HG03575 (cell line): ENCODE measurements around the gene TNIK.

Source experiments
- ATAC-seq: cut with Tn5 transposase; IDR thresholded peaks from one replicate; pipeline ENCODE4 v1.9.1; 2021; ENCODE audit not compliant: unreplicated experiment, insufficient number of reproducible peaks, low FRiP score; ENCODE audit errors: extremely low read depth

The TNIK gene

GRCh38 chr3:171283183-171283847 lies 176.9 kb downstream of the TNIK start:
- no peak for ATAC-seq

- ATAC-seq = no peak
Measured at GRCh38 chr3:171282041-171282440, 178.2 kb downstream of the TNIK start.

- ATAC-seq = no peak
Measured at GRCh38 chr3:171281256-171281992, 178.8 kb downstream of the TNIK start.

DNA sequence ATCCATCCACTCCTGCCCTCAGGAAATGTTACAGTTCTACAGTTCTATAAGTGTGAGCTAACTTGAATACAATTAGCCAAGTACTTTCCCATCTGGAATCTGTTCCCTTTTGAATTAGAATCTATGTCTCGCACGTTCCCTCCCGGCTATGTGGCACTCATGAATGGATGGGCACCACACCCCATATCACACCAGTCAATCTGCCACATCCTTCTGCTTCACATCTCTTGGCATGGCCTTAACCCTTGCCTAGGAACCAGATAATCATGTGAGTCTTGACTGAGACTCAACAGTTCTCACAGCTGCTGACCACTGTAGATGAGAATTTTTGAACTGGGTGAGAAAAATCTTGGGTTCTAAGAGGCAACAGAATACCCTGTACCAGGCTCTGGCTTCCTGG lies 180.2 kb downstream of the TNIK start:
- no peak for ATAC-seq

DNA sequence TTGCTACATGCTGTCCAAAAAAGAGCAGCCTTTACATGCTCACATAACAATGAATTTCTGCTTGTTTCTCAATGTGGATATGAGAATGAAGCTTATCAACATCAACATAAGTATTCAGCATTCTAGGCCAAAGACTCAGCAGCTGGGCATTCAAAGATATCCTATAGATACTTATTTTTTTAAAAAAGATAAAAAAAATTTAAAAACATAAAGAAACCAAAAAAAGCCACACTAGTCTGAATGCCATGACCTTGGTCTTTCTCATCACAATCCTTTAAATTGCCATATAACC lies 182.0 kb downstream of the TNIK start:
- no peak for ATAC-seq

- no peak for ATAC-seq
Measured at GRCh38 chr3:171277456-171278298, 182.5 kb downstream of the TNIK start.

DNA sequence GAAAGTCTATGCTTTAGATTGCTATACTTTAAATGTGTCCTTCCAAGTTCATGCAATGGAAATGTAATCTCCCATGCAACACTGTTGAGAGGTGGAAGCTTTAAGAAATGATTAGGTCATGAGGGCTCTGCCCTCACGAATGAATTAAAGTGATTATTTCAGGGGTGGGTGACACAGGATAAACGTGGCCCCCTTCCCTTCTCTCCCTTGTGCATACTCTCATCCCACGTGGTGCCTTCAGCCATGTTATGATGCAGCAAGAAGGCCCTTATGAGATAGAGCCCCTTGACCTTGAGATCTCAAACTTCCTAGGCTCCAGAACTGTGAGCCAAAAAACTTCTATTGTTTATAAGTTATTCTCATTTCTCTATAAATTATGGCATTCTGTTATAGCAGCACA lies 183.3 kb downstream of the TNIK start:
- no peak for ATAC-seq

GRCh38 chr3:171274222-171274621 lies 186.0 kb downstream of the TNIK start:
- ATAC-seq = no peak

DNA sequence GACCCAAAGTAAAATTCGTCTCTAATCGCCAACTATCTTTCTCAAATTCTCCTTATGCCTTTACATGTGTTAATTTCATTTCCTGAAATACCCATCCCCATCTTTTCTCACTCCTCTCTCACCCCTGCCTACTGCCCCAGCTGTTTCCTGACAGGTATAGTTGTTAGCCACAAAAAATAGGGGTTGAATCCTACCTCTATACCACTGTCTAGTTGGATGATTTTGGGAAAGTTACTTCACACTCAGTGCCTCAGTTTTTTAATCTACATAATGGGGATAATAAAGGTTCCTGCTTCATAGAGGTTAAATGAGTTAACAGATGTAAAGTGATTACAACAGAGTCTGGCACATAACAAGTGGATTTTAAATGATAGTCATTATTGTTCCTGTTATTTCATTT lies 189.7 kb downstream of the TNIK start:
- ATAC-seq = no peak

- ATAC-seq = no peak
Measured at GRCh38 chr3:171269542-171269941, 190.7 kb downstream of the TNIK start.

DNA sequence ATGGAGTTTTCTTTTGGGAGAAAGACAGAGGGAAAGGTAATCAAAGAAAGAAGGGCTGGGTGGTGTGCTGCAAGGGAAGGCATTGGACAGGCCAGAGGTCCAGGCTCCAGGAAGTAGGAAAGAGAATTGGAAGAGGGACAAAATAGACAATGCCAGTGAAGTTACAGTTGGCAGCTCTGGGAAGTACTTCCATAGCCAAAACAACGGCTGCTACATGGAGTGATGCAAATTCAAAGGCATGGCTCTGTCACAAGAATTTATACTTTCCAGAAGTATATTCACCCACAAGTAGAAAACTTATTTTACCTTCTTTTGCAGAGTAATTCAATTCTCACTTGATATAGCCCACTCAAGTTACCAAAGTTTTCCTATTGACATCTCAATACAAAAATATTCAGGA lies 191.5 kb downstream of the TNIK start:
- ATAC-seq = no peak

GRCh38 chr3:171267104-171267503 lies 193.1 kb downstream of the TNIK start:
- no peak for ATAC-seq

DNA sequence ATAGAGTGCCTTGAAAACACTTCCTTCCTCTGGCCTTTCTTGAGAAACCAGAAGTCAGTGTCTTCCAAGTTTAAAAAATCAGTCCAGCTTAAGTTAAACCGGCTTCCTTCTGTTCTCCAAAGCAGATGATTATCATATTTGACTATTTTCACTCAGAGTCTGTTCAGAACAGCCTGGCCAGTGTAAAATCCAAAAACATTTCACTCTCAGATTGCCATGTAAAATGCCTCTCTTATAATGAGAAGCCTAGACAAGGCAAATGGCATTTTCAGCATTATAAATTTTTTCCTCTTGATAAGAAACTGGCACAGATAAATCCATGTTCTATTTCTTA lies 193.5 kb downstream of the TNIK start:
- ATAC-seq = no peak

- no peak for ATAC-seq
Measured at GRCh38 chr3:171266034-171266739, 194.0 kb downstream of the TNIK start.

GRCh38 chr3:171264758-171265157 lies 195.4 kb downstream of the TNIK start:
- no peak for ATAC-seq

DNA sequence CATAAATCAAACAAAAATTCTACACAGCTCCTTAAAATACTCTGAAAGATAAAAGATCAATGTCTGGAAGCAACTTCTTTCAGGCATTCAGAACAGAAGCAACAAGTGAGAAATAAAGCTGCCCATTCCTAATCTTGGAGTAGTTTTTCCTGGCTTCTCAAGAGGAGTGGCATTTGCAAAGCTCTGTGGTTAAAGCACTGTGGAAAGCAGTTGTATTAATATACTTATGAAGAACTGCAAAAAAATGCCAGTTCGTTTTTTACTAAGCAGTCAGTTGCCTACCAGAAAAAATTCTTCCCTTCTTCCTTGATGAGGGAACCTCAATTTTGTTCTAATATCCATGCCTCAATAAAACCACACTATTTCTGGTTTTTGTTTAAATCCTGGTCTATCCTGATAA lies 197.8 kb downstream of the TNIK start:
- ATAC-seq = no peak

DNA sequence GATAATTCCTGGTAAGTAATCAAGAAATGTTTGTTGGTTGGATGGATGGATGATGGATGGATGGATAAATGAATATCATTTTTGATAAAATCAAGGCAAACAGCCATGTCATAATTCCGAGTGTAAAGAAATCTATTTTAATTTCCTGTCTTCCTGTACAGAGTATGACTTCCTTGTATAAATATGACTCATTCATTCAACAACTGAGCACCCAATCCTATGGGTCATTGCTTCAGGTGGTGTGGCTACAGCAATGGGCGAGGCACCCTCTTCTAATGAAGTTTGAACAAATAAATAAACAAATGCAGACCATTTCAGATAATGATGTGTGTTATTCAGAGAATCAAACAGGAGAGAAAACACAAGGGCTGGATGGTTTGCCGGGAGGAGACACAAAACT lies 198.7 kb downstream of the TNIK start:
- no peak for ATAC-seq

GRCh38 chr3:171260899-171261298 lies 199.3 kb downstream of the TNIK start:
- no peak for ATAC-seq

DNA sequence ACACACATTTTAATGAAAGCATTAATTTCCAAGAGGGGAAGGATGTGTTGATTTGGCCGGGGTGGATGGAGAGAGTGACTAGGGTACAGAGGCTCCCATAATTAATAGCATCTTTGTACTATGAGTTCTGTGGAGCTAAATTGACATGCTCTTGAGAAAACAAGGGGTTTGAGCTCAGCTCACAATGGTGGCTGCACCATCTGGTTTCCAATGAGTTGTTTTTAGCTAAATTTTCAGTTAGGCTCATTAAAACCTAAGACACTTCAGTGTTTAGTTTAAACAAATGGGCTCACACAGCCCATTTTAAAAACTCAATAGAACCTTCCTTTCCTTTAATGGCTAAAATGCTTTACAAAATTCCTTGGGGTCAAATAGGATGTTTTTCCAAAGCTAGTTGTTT lies 199.7 kb downstream of the TNIK start:
- ATAC-seq = no peak

GRCh38 chr3:171258316-171258715 lies 201.9 kb downstream of the TNIK start:
- ATAC-seq = no peak
